HuH-7.5 (cell line): ENCODE data around the gene CTLA4.

Experiments used
- DNase-seq: peaks from one replicate; pipeline ENCODE4 v3.0.0; 2011; ENCODE audit warnings: low spot score

The CTLA4 gene

GRCh38 chr2:203867561-203868200 lies at the start of gene CTLA4:
TSS of gene CTLA4 (plus strand) at chr2:203867771. CDS start at chr2:203867943, 172 bp downstream.
- no peak for DNase-seq

DNA sequence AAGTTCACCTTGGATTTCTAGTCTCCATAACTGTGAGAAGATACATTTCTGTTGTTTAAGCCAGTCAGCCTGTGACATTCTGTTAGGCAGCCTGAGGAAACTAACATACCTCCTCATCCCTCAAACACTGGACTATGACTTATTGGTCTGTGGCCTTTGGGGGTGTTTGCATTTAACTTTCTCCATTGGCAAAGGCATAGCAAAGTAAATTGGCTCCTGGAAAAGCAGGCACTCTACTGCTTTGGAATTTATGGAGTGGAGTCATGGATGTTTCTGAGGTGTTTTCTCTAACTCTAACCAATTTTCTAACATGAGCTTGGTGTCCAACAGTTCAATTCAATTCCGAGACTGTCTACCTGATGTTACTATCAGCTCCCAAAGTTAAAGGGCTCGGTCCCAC lies 48.9 kb upstream of the CTLA4 start:
- DNase-seq: no peak

DNA sequence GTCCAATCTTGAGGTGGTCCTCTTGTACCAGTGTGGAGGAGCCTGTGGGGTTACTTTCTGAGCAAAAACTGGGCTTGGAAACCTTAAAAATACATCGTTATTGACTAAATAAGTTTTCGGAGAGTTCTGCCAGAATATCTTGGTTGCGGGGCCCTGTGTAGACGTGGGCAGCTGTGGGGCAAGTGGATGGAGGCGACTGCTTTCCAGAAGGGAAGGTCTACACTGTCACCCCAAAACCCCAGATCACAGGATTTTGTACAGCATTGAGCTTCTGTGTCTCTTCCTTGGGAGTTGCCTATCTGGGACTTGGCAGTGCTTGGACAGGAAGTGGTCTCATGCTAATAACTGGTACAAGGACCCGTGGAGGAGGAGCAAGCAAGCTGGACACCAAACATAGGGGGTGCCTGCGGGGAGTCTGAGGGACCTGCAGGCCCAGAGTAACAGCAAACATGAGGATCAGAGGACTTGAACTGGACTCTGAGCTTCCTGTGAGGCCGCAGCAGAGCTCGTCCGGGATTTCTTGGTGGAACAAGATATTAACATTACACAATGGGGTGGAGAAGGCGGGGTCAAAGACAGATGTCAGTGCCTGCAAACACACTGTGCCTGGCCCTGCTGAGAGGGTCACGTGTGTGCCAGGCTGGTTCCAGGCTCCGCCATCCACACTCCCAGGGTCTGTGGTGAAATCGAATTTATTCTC lies 48.0 kb upstream of the CTLA4 start:
- no peak for DNase-seq

- DNase-seq: no peak
Measured at GRCh38 chr2:203820969-203821368, 46.6 kb upstream of the CTLA4 start.

GRCh38 chr2:203822240-203822639 lies 45.3 kb upstream of the CTLA4 start:
- DNase-seq: no peak

GRCh38 chr2:203823173-203823572 lies 44.4 kb upstream of the CTLA4 start:
- no peak for DNase-seq

DNA sequence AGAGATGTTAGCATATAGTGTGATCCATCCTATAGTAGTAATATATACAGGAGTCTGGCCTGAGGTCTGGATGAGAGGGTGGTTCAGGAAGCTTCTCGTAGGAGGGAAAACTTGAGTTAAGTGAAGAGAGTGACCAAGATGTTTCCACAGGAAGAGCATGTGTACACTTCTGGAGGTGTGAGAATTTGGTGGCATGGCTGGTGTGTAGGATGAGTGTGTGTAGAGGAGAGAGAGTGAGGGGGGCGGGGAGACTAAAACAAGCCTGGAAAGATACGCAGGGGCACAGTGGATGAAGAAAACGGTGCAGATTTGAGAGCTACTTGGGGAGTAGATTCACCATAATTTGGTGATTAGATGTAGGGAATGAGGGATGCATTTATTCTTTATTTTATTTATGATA lies 43.5 kb upstream of the CTLA4 start:
- no peak for DNase-seq

DNA sequence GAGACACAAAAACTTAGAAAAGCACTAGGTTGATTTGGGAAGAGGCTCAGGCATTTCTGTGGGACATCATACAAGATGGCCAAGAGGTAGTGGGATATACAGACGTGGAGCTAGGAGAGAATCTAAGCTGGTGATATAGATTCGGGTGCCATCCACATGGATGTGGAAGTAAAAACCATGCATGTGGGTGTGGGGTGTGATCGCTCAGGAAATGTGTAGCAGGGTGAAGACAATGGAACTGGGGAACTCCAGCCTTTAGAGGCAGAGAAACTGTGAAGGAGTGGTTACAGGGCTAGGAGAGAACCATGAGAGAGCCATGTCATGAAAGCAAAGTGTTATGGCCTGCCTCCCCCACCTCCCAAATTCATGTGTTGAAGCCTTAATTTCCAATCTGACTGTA lies 43.0 kb upstream of the CTLA4 start:
- no peak for DNase-seq

DNA sequence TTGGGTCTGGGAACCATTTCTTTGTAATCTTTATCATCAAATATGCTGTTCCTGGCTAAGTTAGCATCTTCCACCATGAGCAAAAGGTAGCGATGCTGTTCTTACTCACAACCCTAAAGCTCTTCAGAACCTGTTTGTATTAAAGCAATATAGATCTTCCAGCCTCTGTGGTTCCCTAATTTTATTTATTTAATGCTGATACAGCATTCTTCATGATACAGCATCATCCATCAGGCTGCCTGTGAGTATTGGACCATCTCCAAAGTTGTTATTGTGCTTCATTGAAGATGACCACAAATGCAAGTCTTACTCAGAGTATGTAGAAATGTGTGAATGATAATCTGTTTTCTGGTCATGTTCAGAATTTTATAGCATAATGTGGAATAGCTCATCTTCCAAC lies 40.9 kb upstream of the CTLA4 start:
- DNase-seq: no peak

DNA sequence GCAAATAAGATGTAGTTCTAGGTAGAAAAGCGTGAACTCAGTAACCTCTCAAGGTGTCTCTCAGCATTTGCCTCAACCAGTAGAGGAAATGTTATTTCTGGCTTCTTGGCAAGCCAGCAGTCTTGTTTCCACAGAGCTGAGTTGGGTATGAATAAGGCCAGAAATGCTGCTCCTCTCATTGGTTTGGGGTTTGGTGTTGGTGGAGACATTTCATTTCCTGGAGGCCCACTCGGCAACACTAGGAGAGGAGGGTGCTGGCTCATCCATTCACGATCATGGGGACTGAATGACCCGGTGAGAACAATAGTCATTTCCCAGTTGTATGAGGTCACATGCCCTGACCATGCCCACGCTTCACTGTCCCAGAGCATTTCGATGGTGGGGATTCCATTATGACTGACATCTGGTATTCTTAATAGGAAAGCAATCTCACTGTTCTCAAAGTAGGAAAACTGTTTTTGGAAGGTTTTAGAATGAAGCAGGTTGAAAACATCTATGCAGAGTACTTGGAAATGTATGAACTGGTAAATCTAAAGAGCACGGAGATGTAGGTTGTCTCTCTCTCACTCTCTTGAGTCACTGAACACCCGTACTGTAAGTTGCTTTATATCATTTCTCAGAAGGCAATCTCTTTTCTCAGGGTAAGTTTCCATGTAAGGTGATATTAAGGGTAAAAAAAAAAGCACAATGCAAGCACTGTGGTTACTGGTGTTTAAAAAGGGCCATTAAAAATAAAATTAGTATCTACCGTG lies 37.1 kb upstream of the CTLA4 start:
- no peak for DNase-seq

DNA sequence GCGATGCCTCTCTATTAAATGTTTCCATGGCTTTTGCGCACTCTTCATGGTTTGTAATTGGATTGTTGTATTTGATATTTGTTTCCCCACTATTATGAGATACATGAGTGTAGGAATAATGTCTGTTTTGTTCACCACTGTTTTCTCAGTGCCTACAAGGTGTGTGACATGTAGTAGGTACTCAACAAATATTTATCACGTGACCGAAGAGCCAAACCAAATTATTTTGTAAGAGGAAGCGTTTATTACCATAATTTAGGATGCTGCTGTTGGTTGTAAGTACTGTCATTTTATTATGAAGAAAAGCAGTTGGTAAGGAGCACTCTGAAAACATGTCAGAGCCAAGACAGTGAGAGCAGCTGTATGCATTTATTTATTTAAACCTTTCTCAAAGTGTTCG lies 32.2 kb upstream of the CTLA4 start:
- no peak for DNase-seq

DNA sequence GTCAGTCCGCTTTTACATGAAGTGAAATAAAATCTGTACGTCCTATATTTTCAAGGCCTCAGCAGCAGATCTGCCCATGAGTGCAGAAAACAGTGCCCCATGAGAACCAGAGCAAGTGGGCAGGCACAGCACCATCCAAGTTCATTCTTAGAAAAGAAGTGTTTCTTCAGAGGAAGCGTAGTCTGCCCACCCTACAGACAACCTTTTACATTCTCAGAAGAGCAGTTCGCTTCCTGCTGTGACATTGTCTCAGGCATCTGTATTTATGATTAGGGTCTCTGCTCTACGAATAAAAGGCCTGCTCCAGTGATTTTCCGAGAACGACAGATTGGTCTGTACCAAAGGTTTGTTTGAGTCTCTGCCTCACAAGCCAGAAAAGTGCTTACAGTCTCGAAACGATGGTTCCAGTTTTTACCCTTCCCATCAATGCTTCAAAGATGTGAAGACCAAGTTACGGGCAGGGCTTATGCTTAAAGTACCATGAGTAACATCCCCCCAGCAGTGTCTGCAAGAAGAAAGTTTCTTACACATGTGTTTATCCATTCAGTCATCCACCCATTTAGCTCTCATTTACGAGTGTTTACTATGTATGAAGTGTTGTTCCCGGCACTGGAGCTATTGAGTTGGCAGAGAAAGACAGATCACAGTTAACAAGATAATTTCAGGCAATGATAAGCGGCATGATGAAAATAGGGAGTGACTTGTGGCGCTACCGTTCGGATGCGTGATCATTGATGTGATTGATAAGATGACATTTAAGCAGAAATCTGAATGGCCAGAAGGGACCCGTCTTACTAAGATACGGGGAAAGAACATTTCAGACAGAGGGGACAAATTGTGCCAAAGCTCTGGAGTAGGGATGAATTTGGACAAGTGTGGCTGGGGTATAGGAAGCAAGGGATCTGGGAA lies 31.4 kb upstream of the CTLA4 start:
- DNase-seq: no peak

- no peak for DNase-seq
Measured at GRCh38 chr2:203840655-203841205, 26.8 kb upstream of the CTLA4 start.

- no peak for DNase-seq
Measured at GRCh38 chr2:203841654-203842053, 25.9 kb upstream of the CTLA4 start.

- DNase-seq: no peak
Measured at GRCh38 chr2:203842373-203842772, 25.2 kb upstream of the CTLA4 start.

DNA sequence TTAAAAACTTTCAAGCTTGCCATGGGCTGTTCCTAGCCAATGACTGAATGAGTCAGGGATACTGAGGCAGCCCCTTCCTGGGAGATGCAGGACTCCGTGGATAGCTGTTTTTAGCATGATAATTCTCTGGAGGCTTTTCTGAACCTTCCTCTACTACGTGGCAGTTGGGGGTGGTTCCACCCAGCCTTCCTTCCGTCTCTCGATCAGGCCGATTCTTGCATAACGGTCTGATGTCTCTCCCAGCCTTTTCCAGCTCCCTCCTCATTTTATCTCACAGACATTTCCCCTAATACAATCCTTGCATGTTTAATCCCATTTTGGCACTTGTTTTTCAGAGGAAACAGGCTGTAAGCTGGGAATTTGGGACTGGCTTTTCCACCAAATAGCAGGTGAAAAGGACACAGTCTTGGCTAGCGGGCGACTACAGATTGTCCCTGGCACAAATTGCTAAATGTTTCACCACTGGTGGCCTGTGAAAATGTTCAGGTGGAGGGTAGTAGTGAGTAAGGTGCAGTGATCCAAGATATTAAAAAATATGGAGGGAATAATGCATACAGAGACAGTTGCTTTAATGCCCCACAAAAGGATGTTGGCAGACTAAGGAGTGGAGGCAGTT lies 21.0 kb upstream of the CTLA4 start:
- DNase-seq: no peak

DNA sequence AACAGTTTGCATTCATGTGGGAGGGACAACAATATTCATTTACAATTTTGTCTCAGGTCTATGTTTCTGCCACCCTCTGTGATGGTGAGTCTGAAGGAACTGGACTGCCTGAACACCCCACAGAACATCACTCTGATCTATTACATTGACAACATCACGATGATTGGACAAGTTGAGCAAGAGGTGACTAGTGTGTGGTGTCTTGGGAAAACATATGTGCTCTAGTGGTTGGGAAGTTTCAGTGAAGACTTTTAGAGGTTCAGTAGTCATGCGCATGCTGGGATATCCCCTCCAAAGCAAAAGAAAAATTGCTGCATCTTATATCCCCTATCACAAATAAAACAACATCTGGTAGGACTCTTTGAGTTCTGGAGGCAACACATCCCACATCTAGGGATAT lies 18.6 kb upstream of the CTLA4 start:
- DNase-seq: no peak

- DNase-seq: no peak
Measured at GRCh38 chr2:203852760-203853159, 14.8 kb upstream of the CTLA4 start.

- no peak for DNase-seq
Measured at GRCh38 chr2:203853271-203853670, 14.3 kb upstream of the CTLA4 start.

DNA sequence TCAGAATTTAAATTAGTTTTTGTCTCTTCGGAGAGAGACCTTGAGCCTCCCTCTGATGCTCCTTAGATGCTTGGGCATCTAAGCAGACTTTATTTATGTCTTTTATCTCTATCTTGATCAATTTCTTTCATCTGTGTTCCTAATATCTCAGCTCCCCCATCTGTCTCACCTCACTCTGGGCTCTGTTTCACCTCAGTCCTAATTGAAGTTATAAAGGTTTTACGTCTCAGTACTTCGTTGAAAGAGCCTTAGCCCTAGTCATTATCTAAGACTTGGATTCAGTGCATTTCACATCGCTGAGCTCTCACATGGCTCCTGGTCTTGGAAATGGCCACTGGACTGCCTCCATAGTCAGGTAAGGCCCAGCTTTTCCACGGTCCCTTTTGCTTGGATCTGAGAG lies 13.8 kb upstream of the CTLA4 start:
- DNase-seq: no peak

DNA sequence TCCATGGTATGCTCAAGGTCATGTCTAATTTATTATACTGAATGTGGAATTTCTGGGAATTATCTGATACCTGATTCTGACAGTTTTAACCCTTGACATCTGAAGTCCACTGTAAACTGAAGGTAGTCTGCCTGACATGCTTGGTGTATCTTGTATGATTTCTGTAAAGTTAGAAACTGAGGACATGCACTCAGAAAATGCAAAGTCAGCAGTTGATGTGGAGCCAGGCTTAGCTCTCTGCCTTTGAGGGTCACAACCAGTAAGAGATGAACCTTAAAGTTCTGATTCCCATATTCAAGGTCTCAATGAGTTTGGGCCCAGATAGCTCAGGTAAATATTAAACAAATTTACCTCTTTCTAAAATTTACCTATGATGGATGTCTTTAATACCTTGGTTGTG lies 12.3 kb upstream of the CTLA4 start:
- DNase-seq: no peak

GRCh38 chr2:203857656-203858055 lies 9.9 kb upstream of the CTLA4 start:
- DNase-seq: no peak
